GM06990 (cell line): ENCODE data around the gene SNX3.
A peak's percentile ranks its signal among the peaks of the same experiment; 100 is the strongest.
"Not testable (repeated sequence)": the region's sequence is repeated elsewhere in the genome, so short reads cannot be mapped to it uniquely, and the experiment has no call there.

Source experiments
- DNase-seq: peaks from one replicate; pipeline ENCODE4 v3.0.0-alpha.2; 2011; ENCODE audit not compliant: insufficient read length; ENCODE audit errors: extremely low read depth
- H3K27me3 ChIP-seq: replicated peaks from 2 replicates; pipeline ENCODE4 v1.6.0; 2011; ENCODE audit warnings: low read length; ENCODE audit not compliant: control insufficient read depth, insufficient read depth
- H3K36me3 ChIP-seq: 2 replicates; pipeline ENCODE4 v1.5.1; 2011; ENCODE audit warnings: low read length; ENCODE audit not compliant: control insufficient read depth, insufficient read depth
- H3K4me3 ChIP-seq: replicated peaks from 2 replicates; pipeline ENCODE4 v1.5.1; 2011; ENCODE audit warnings: low read depth, mild to moderate bottlenecking, control low read depth, low read length
- TF ChIP-seq, protein P1 (sequence below): IDR thresholded peaks from 2 replicates; pipeline ENCODE4 v1.5.1; 2011; ENCODE audit warnings: low read length, control low read depth, mild to moderate bottlenecking, inconsistent platforms; ENCODE audit not compliant: insufficient read depth, poor library complexity, severe bottlenecking

SNX3 gene

DNA sequence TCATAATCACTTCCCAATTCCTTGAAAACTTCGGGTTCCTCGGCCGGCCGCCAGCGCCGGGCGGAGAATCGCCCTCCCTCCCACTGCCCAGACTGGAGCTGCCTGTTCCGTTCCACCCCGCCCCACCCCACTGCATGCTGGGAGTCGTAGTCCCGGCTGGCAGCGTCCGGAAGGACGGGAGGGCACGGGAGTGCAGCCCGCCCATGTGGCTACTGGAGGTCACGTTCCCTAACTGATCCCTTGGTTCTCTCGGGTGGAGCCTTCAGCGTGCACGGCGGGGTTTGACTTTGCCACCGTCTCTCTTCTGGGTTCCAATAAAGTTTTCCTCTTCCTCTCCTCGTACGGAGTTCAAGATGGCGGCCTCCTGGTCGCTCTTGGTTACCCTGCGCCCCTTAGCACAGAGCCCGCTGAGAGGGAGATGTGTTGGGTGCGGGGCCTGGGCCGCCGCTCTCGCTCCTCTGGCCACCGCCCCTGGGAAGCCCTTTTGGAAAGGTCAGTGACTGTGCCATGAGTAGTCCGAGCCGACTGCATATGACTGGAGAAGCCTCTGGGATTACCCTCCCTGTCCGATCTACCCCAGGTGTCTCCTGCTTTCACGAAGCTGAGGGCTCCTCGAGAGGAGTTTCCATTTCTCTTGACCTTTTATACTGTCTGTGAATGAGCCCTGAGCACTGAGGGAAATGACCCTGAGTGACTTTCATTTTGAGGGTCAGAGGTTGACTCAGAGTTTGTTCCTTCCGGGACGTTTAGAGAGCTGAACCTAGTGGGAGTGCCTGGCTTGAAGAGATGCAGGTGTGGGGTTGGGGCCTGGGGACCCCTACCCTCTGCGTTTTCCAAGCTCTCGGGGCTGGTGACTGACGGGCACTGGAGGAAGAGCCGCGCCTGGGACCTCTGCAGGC, 34.1 kb upstream of the SNX3 start, which contains the start of gene AFG1L:
Gene AFG1L, plus strand, starts transcription at position 328 of the 899 bp plus-strand sequence. Its CDS starts 26 bp downstream, at position 354.
- DNase-seq = peak; percentile 93
- Histone ChIP-seq H3K36me3 (no peaks in the 10 kb centered on the region), H3K4me3 (peak within 1 kb of the TSS; percentile 86), H3K27me3 (no peaks in the 10 kb centered on the region)
- TF ChIP-seq, protein P1, sequence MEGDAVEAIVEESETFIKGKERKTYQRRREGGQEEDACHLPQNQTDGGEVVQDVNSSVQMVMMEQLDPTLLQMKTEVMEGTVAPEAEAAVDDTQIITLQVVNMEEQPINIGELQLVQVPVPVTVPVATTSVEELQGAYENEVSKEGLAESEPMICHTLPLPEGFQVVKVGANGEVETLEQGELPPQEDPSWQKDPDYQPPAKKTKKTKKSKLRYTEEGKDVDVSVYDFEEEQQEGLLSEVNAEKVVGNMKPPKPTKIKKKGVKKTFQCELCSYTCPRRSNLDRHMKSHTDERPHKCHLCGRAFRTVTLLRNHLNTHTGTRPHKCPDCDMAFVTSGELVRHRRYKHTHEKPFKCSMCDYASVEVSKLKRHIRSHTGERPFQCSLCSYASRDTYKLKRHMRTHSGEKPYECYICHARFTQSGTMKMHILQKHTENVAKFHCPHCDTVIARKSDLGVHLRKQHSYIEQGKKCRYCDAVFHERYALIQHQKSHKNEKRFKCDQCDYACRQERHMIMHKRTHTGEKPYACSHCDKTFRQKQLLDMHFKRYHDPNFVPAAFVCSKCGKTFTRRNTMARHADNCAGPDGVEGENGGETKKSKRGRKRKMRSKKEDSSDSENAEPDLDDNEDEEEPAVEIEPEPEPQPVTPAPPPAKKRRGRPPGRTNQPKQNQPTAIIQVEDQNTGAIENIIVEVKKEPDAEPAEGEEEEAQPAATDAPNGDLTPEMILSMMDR = no peak

DNA sequence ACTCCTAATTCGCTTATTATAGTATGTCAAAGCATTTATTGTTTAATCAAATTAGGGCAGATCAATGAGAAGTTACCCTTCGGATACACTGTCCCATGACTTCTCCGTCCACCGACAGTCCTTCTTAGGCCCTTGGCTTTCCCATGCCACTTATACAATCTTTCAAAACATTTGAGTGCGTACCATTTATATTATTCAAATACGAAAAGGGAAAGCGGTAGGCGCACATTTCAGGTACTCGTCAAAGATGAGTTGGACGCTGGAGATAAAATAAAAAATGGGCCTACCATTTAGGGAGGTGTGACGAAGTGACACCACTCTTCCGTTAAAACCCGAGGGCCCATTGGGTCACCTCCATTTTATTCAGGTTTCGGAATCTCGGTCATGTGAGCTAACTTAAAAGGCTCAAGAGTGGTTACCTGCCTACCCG, 33.5 kb upstream of the SNX3 start:
- TF ChIP-seq, protein P1 = no peak
- Histone ChIP-seq H3K4me3 (peak overlapping the region; percentile 86), H3K27me3 (no peaks in the 10 kb centered on the region), H3K36me3 (no peaks in the 10 kb centered on the region)
- no peak for DNase-seq

DNA sequence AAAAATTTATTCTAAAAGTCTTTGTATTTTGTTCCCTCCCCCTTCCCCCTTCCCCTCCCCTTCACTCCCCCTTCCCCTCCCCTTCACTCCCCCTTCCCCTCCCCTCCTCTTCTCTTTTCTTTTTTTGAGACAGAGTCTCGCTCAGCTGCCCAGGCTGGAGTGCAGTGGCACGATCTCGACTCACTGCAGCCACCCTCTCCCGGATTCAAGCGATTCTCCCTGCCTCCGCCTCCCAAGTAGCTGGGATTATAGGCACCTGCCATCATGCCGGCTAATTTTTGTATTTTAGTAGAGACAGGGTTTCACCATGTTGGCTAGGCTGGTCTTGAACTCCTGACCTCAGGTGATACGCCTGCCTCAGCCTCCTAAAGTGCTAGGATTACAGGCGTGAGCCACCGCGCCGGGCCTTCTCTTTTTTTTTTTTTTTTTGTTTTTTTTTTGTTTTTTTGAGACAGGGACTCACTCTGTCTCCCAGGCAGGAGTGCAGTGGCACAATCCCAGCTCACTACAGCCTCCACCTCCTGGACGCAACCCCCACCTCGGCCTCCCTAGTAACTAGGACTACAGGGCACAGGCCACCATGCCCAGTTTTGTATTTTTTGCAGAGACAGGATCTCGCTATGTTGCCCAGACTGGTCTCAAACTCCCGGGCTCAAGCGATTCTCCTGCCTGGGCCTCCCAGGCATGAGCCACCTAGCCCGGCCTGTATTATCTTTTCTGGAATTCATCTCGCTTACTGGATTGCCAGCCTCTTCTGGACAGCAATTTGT, 32.9 kb upstream of the SNX3 start:
- H3K36me3 ChIP-seq = no peaks in the 10 kb centered on the region
- H3K4me3 ChIP-seq = peak overlapping the region; percentile 86
- H3K27me3 ChIP-seq = no peaks in the 10 kb centered on the region
- TF ChIP-seq, protein P1 = no peak
- no peak for DNase-seq

DNA sequence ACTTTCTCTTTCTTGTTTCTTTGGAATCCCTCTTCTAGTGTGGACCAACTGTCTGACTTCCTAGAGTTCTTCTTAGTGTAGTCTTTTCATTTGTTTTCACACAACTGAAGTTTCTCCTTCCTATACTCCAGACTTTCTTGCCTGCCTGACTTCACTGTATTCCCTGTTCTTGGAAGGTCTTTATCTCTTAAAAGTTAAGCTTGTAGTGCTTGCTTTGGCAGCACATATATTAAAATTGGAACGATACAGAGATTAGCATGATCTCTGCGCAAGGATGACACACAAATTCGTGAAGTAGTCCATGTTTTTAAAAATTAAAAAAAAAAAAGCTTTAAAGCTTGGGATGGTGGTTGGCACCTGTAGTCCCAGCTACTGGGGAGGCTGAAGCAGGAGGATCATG, 31.7 kb upstream of the SNX3 start:
- not testable (repeated sequence) for H3K36me3 ChIP-seq, H3K27me3 ChIP-seq, DNase-seq, H3K4me3 ChIP-seq

DNA sequence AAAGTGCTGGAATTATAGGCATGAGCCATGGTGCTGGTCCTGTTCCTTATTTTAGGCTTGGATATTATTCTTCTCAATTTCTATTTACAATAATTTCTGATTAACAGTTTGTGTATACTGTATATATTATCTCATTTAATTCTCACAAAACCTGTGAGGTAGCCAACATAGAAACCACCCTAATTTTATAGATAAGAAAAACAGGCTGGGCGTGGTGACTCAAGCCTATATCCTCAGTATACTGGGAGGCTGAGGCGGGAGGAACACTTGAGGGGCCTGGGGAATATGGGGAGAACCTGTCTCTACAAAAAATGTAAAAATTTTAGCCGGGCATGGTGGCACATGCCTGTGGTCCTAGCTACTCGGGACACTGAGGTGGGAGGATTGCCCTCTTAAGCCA, 30.3 kb upstream of the SNX3 start:
- no peak overlapping the region for H3K4me3 ChIP-seq
- TF ChIP-seq, protein P1 = no peak
- no peak for DNase-seq

DNA sequence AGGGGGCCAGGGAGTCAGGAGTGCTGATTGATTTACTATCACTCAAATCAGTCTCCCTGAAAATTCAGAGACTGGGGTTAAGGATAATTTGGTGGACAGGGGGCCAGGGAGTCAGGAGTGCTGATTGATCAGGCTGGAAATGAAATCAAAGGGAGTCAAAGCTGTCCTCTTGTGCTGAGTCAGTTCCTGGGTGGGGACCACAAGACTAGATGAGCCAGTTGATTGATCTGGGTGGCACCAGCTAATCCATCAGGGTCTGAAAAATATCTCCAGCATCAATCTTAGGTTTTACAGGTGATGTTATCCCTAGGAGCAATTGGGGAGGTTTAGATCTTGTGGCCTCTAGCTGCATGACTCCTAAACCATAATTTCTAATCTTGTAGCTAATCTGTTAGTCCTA, 27.9 kb upstream of the SNX3 start:
- no peak overlapping the region for H3K4me3 ChIP-seq
- TF ChIP-seq, protein P1 = no peak

More for the DNA sequence above, 30.3 kb upstream of the SNX3 start:
- Histone ChIP-seq H3K27me3 (no peaks in the 10 kb centered on the region), H3K36me3 (no peaks in the 10 kb centered on the region)

More for the DNA sequence above, 27.9 kb upstream of the SNX3 start:
- no peaks in the 10 kb centered on the region for H3K36me3 ChIP-seq
- no peaks in the 10 kb centered on the region for H3K27me3 ChIP-seq
- no peak for DNase-seq
